ENCODE data around the gene LCOR. TPM values are rescaled to one million over a fixed set of nuclear protein-coding genes. Genes with fewer than 3 reads are reported as not detected.

Gene LCOR
- total RNA-seq, 1 donor from 2014 or later, result 39.5 TPM

GRCh38 chr10:96828609-96829008 lies 3.5 kb upstream of the LCOR start:
- no peak for TF ChIP-seq CTCF (IDR thresholded peaks at IDR 0.05)
- no peak overlapping the region for H3K27ac ChIP-seq
- H3K4me3 ChIP-seq, result no peak overlapping the region
- no peaks in the 10 kb centered on the region for H3K27me3 ChIP-seq
- ATAC-seq, result no peak
- peaks cover 11% of the 10 kb centered on the region for H3K4me1 ChIP-seq
- intact Hi-C loops (cut with DNase I), result no loop called here
- no peaks in the 10 kb centered on the region for H3K36me3 ChIP-seq
- no peaks in the 10 kb centered on the region for H3K9me3 ChIP-seq
- DNase-seq, result no peak

- Histone ChIP-seq H3K4me1 (peaks cover 16% of the 10 kb centered on the region), H3K4me3 (no peak overlapping the region), H3K9me3 (no peaks in the 10 kb centered on the region), H3K36me3 (no peaks in the 10 kb centered on the region), H3K27me3 (no peaks in the 10 kb centered on the region), H3K27ac (no peak overlapping the region)
- intact Hi-C loops (cut with DNase I), result no loop called here
- ATAC-seq (no peak), DNase-seq (no peak)
- TF ChIP-seq CTCF (IDR thresholded peaks at IDR 0.05), result no peak
Observed at GRCh38 chr10:96829029-96829773, 2.9 kb upstream of the LCOR start.

- Histone ChIP-seq H3K27ac (no peak overlapping the region), H3K4me3 (no peak overlapping the region), H3K4me1 (peaks cover 30% of the 10 kb centered on the region), H3K27me3 (no peaks in the 10 kb centered on the region), H3K36me3 (no peaks in the 10 kb centered on the region), H3K9me3 (no peaks in the 10 kb centered on the region)
- intact Hi-C loops (cut with DNase I), result no loop called here
- ATAC-seq, result no peak
- peak; percentile 84 for TF ChIP-seq CTCF (IDR thresholded peaks at IDR 0.05)
- DNase-seq, result no peak
Observed at GRCh38 chr10:96830511-96831199, 1.4 kb upstream of the LCOR start.

GRCh38 chr10:96831200-96831866 lies 765 bp upstream of the LCOR start:
- Histone ChIP-seq H3K9me3 (no peaks in the 10 kb centered on the region), H3K27me3 (no peaks in the 10 kb centered on the region), H3K4me1 (peaks cover 35% of the 10 kb centered on the region), H3K27ac (peak overlapping the region; percentile 87), H3K36me3 (no peaks in the 10 kb centered on the region), H3K4me3 (peak overlapping the region; percentile 59)
- ATAC-seq (no peak), DNase-seq (no peak)
- TF ChIP-seq CTCF (IDR thresholded peaks at IDR 0.05), result no peak
- intact Hi-C loops (cut with DNase I), result no loop called here

GRCh38 chr10:96832721-96833219 lies 672 bp downstream of the LCOR start:
- Histone ChIP-seq H3K4me1 (peaks cover 44% of the 10 kb centered on the region), H3K36me3 (no peaks in the 10 kb centered on the region), H3K9me3 (no peaks in the 10 kb centered on the region), H3K4me3 (peak overlapping the region; percentile 85), H3K27ac (peak overlapping the region; percentile 84), H3K27me3 (no peaks in the 10 kb centered on the region)
- DNase-seq, result peak; percentile 94
- peak; percentile 88 for ATAC-seq
- no peak for TF ChIP-seq CTCF (IDR thresholded peaks at IDR 0.05)
- intact Hi-C loops (cut with DNase I), result no loop called here

Measured in upper lobe of right lung (tissue), 1 donor.